IMR-90 (cell line): ENCODE measurements around the gene IKZF3. TPM values are rescaled to one million over a fixed set of nuclear protein-coding genes. Genes with fewer than 3 reads are reported as not detected.

Experiments used
- ATAC-seq: fragments of 200-7000 bp; cut with Tn5 transposase; 2 replicates; pipeline ENCODE4 v1.9.1; 2020; ENCODE audit warnings: low read depth, mild to moderate bottlenecking, moderate library complexity
- BruUV-seq: library from RNA; stranded (reverse); fragments of 400-500 nt; replicated peaks from 2 replicates; lab custom pipeline; 2021; lab: Mats Ljungman, UMichigan
- CTCF ChIA-PET: fragments of 300-600 bp; formaldehyde crosslinking; extraction: SDS; loops from one replicate; lab custom pipeline; 2021; ENCODE audit warnings: antibody characterized with exemption; lab: Yijun Ruan, JAX
- POLR2A ChIA-PET: fragments of 300-600 bp; sonication (Branson Sonifier 250); formaldehyde crosslinking; loops from one replicate; lab custom pipeline; 2022; ENCODE audit warnings: antibody characterized with exemption; ENCODE audit not compliant: unreplicated experiment; lab: Charles Lee
- DNase-seq: peaks from one replicate; pipeline ENCODE4 v3.0.0; 2013
- H2AFZ ChIP-seq: replicated peaks from 2 replicates; pipeline ENCODE3; 2013; ENCODE audit warnings: low read length, mild to moderate bottlenecking; ENCODE audit not compliant: poor library complexity
- H2AK5ac ChIP-seq: 2 replicates; pipeline ENCODE4 v1.6.1; 2013; ENCODE audit warnings: low read depth, low read length, inconsistent platforms
- H2AK9ac ChIP-seq: replicated peaks from 2 replicates; pipeline ENCODE3; 2013; ENCODE audit warnings: mild to moderate bottlenecking, low read depth, low read length, moderate library complexity; ENCODE audit not compliant: poor library complexity
- H2BK120ac ChIP-seq: 2 replicates; pipeline ENCODE4 v1.6.1; 2013; ENCODE audit warnings: low read depth, low read length, inconsistent platforms
- H2BK15ac ChIP-seq: 3 replicates; pipeline ENCODE4 v1.6.1; 2013; ENCODE audit warnings: low read depth, low read length, inconsistent platforms
- H2BK20ac ChIP-seq: 2 replicates; pipeline ENCODE4 v1.6.1; 2013; ENCODE audit warnings: low read depth, mild to moderate bottlenecking, inconsistent platforms, low read length, moderate library complexity
- H2BK5ac ChIP-seq: 2 replicates; pipeline ENCODE4 v1.6.1; 2013; ENCODE audit warnings: mild to moderate bottlenecking, low read depth, low read length, inconsistent platforms; ENCODE audit not compliant: poor library complexity, severe bottlenecking
- H3K14ac ChIP-seq: replicated peaks from 2 replicates; pipeline ENCODE4 v1.6.1; 2013; ENCODE audit warnings: low read depth, low read length, inconsistent platforms
- H3K18ac ChIP-seq: 2 replicates; pipeline ENCODE4 v1.6.1; 2013; ENCODE audit warnings: low read depth, low read length, control low read depth
- H3K23ac ChIP-seq: 2 replicates; pipeline ENCODE4 v1.6.1; 2013; ENCODE audit warnings: low read depth, low read length, inconsistent platforms
- H3K27ac ChIP-seq: 2 replicates; pipeline ENCODE4 v1.5.1; 2013; ENCODE audit warnings: mild to moderate bottlenecking, control low read depth, low read length; ENCODE audit not compliant: insufficient read depth
- H3K27me3 ChIP-seq: 2 replicates; pipeline ENCODE4 v1.6.1; 2013; ENCODE audit warnings: low read length; ENCODE audit not compliant: control insufficient read depth, insufficient read depth
- H3K36me3 ChIP-seq: 2 replicates; pipeline ENCODE4 v1.6.1; 2013; ENCODE audit warnings: low read length, mixed read lengths; ENCODE audit not compliant: control insufficient read depth, insufficient read depth
- H3K4ac ChIP-seq: 2 replicates; pipeline ENCODE4 v1.6.1; 2013; ENCODE audit warnings: low read depth, low read length, inconsistent platforms
- H3K4me1 ChIP-seq: 2 replicates; pipeline ENCODE4 v1.6.1; 2013; ENCODE audit warnings: low read length, mixed read lengths; ENCODE audit not compliant: control insufficient read depth, insufficient read depth
- H3K4me2 ChIP-seq: 2 replicates; pipeline ENCODE4 v1.6.1; 2013; ENCODE audit warnings: low read depth, mild to moderate bottlenecking, control low read depth, low read length, moderate library complexity
- H3K4me3 ChIP-seq: 2 replicates; pipeline ENCODE4 v1.5.1; 2013; ENCODE audit warnings: low read depth, mild to moderate bottlenecking, control low read depth, low read length, moderate library complexity; ENCODE audit not compliant: insufficient read depth
- H3K56ac ChIP-seq: 2 replicates; pipeline ENCODE4 v1.6.1; 2013; ENCODE audit warnings: low read length, inconsistent platforms; ENCODE audit not compliant: insufficient read depth; ENCODE audit errors: extremely low read depth
- H3K79me1 ChIP-seq, 2 experiments: 2 replicates each; pipeline ENCODE4 v1.6.1; 2013; ENCODE audit warnings: low read length in 2 of 2, inconsistent platforms in 1 of 2, low read depth in 1 of 2
- H3K9ac ChIP-seq: 2 replicates; pipeline ENCODE4 v1.6.1; 2013; ENCODE audit warnings: low read depth, low read length, control low read depth
- H3K9me1 ChIP-seq: 2 replicates; pipeline ENCODE4 v1.6.1; 2013; ENCODE audit warnings: low read length, inconsistent platforms; ENCODE audit not compliant: insufficient read depth
- H3K9me3 ChIP-seq: 2 replicates; pipeline ENCODE4 v1.6.1; 2013; ENCODE audit warnings: low read length; ENCODE audit not compliant: control insufficient read depth, insufficient read depth
- H4K20me1 ChIP-seq: 2 replicates; pipeline ENCODE4 v1.6.1; 2013; ENCODE audit warnings: low read length, inconsistent platforms; ENCODE audit not compliant: insufficient read depth
- H4K5ac ChIP-seq: 2 replicates; pipeline ENCODE4 v1.6.1; 2013; ENCODE audit warnings: mild to moderate bottlenecking, low read depth, low read length, control low read depth
- H4K8ac ChIP-seq, 2 experiments: 2 replicates each; pipeline ENCODE4 v1.6.1; 2013; ENCODE audit warnings: low read depth in 2 of 2, low read length in 2 of 2, control low read depth in 1 of 2, inconsistent platforms in 1 of 2
- H4K91ac ChIP-seq: 2 replicates; pipeline ENCODE4 v1.6.1; 2013; ENCODE audit warnings: low read depth, low read length, inconsistent platforms; ENCODE audit not compliant: insufficient read depth
- CEBPB ChIP-seq: IDR thresholded peaks from 2 replicates; pipeline ENCODE4 v1.6.1; 2012; ENCODE audit warnings: low read depth, low read length, improper control_type of control experiment
- CHD1 ChIP-seq: IDR thresholded peaks from 2 replicates; pipeline ENCODE4 v1.6.1; 2012; ENCODE audit warnings: low read depth, low read length, improper control_type of control experiment
- CTCF ChIP-seq: conservative IDR thresholded peaks from 2 replicates; pipeline ENCODE4 v1.5.1; 2012; ENCODE audit warnings: mild to moderate bottlenecking, low read depth, low read length, improper control_type of control experiment
- ELK1 ChIP-seq: fragments of 150-350 bp; IDR thresholded peaks from 2 replicates; pipeline ENCODE4 v1.6.1; 2016; ENCODE audit warnings: low read depth, mild to moderate bottlenecking, low read length, moderate library complexity, borderline replicate concordance
- FOS ChIP-seq: fragments of 150-350 bp; IDR thresholded peaks from 2 replicates; pipeline ENCODE4 v1.6.1; 2016; ENCODE audit warnings: low read depth, low read length
- MXI1 ChIP-seq: IDR thresholded peaks from 2 replicates; pipeline ENCODE4 v1.6.1; 2012; ENCODE audit warnings: low read depth, mild to moderate bottlenecking, low read length, moderate library complexity, borderline replicate concordance
- NFE2L2 ChIP-seq: fragments of 150-350 bp; IDR thresholded peaks from 2 replicates; pipeline ENCODE4 v1.6.1; 2016; ENCODE audit warnings: low read depth, mild to moderate bottlenecking, low read length
- POLR2A ChIP-seq: IDR thresholded peaks from 2 replicates; pipeline ENCODE4 v1.6.1; 2012; ENCODE audit warnings: mild to moderate bottlenecking, low read depth, low read length
- RAD21 ChIP-seq: IDR thresholded peaks from 2 replicates; pipeline ENCODE4 v1.6.1; 2012; ENCODE audit warnings: low read length, improper control_type of control experiment
- RCOR1 ChIP-seq: IDR thresholded peaks from 2 replicates; pipeline ENCODE4 v1.6.1; 2012; ENCODE audit warnings: mild to moderate bottlenecking, low read length, improper control_type of control experiment; ENCODE audit not compliant: insufficient replicate concordance
- RFX5 ChIP-seq: IDR thresholded peaks from 2 replicates; pipeline ENCODE4 v1.8.0; 2012; ENCODE audit warnings: low read depth, mild to moderate bottlenecking, low read length, moderate library complexity
- SMC3 ChIP-seq: fragments of 150-350 bp; IDR thresholded peaks from 2 replicates; pipeline ENCODE4 v1.6.1; 2016; ENCODE audit warnings: low read depth, mild to moderate bottlenecking, antibody characterized with exemption, low read length, moderate library complexity
- USF2 ChIP-seq: fragments of 150-350 bp; IDR thresholded peaks from 2 replicates; pipeline ENCODE4 v1.6.1; 2017; ENCODE audit warnings: mild to moderate bottlenecking, antibody characterized with exemption, low read length, low read depth
- WGBS, 2 experiments: methylation state at CpG; one replicate each; pipeline versions ENCODE4 v1.1.5 to v1.1.7; 2013; ENCODE audit warnings: missing lambda C conversion rate in 2 of 2; ENCODE audit not compliant: insufficient read length in 1 of 2; ENCODE audit errors: extremely low coverage in 2 of 2; 5-methylcytosine and 5-hydroxymethylcytosine counted together
- dilution Hi-C: fragments of 300-500 bp; cut with HindIII; formaldehyde crosslinking; loops from one replicate; pipeline ENCODE4 v1.14.3; 2018; ENCODE audit warnings: low sequenced_read_pairs; ENCODE audit not compliant: unreplicated experiment
- in situ Hi-C: fragments of 300-500 bp; cut with MboI; formaldehyde crosslinking; loops from 3 replicates; pipeline ENCODE4 v1.14.3; 2019; ENCODE audit warnings: low sequenced_read_pairs, inconsistent platforms, mixed read lengths
- intact Hi-C: fragments of 100-400 bp; cut with micrococcal nuclease; formaldehyde crosslinking; loops from 2 replicates; pipeline ENCODE4 v1.10.0; 2022
- polyA plus RNA-seq, 3 experiments: library from polyadenylated mRNA; depleted of rRNA; stranded (reverse); fragments of >200 nt; gene quantifications; 2 replicates each; pipeline ENCODE4 v1.2.3, GENCODE V29; 2012; ENCODE audit warnings: low replicate concordance in 1 of 3
- total RNA-seq: library from RNA; depleted of rRNA; stranded (reverse); fragments of >200 nt; gene quantifications from 2 replicates; pipeline ENCODE4 v1.2.3, GENCODE V29; 2012

The IKZF3 gene
- total and polyA plus RNA-seq, 2 of the 4 experiments (the other 2 are of a cell fraction) = not detected

GRCh38 chr17:39867084-39867879, 3.2 kb upstream of the IKZF3 start:
- Histone ChIP-seq H2BK20ac (no peak overlapping the region), H3K9ac (no peak overlapping the region), H4K91ac (no peak overlapping the region), H3K9me1 (no peaks in the 10 kb centered on the region), H3K27ac (no peak overlapping the region), H2BK5ac (no peak overlapping the region), H2AFZ (no peak overlapping the region), H3K4ac (no peak overlapping the region), H3K4me3 (no peak overlapping the region), H4K8ac (no peak overlapping the region), H4K20me1 (no peaks in the 10 kb centered on the region), H3K4me2 (no peak overlapping the region), H3K4me1 (peaks cover 2% of the 10 kb centered on the region; the same call in 1 of the 2 replicates), H4K5ac (no peak overlapping the region), H2AK9ac (no peak overlapping the region), H2AK5ac (no peak overlapping the region), H3K56ac (no peak overlapping the region), H2BK120ac (no peak overlapping the region), H3K79me1 (no peaks in the 10 kb centered on the region), H3K36me3 (no peaks in the 10 kb centered on the region), H3K18ac (no peak overlapping the region), H3K23ac (no peak overlapping the region), H3K9me3 (peaks cover 22% of the 10 kb centered on the region), H3K14ac (no peak overlapping the region), H2BK15ac (no peak overlapping the region), H3K27me3 (peaks cover 54% of the 10 kb centered on the region)
- DNase-seq (no peak), ATAC-seq (no peak)
- ChIA-PET CTCF (no interaction called here), POLR2A (no interaction called here)
- intact Hi-C loops = no loop called here
- dilution Hi-C loops = no loop called here
- no TSS peak for BruUV-seq
- TF ChIP-seq RAD21 = no peak
- TF ChIP-seq CEBPB = no peak
- TF ChIP-seq MXI1 = no peak
- no peak for TF ChIP-seq POLR2A
- TF ChIP-seq SMC3 = no peak
- TF ChIP-seq RFX5 = no peak
- no peak for TF ChIP-seq USF2
- no peak for TF ChIP-seq CTCF
- TF ChIP-seq FOS = no peak
- no peak for TF ChIP-seq NFE2L2
- no peak for TF ChIP-seq CHD1
- TF ChIP-seq ELK1 = no peak
- TF ChIP-seq RCOR1 = no peak
- in situ Hi-C loops = no loop called here
- 74% methylated on average over 3 of the region's 21 CpGs; no CpG with 5 or more reads in 1 of the 2 experiments for WGBS, 2 experiments
